Activated CD4-positive, alpha-beta T cell treated with anti-CD3 and anti-CD28 coated beads for 1 hour (primary cell): ENCODE data around the gene PRPF31.
"Not testable (repeated sequence)": the region's sequence is repeated elsewhere in the genome, so short reads cannot be mapped to it uniquely, and the experiment has no call there.

ENCODE experiments used
- DNase-seq: peaks from one replicate; pipeline ENCODE4 v3.0.0-alpha.2; 2020

PRPF31 gene, protein sequence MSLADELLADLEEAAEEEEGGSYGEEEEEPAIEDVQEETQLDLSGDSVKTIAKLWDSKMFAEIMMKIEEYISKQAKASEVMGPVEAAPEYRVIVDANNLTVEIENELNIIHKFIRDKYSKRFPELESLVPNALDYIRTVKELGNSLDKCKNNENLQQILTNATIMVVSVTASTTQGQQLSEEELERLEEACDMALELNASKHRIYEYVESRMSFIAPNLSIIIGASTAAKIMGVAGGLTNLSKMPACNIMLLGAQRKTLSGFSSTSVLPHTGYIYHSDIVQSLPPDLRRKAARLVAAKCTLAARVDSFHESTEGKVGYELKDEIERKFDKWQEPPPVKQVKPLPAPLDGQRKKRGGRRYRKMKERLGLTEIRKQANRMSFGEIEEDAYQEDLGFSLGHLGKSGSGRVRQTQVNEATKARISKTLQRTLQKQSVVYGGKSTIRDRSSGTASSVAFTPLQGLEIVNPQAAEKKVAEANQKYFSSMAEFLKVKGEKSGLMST

DNA sequence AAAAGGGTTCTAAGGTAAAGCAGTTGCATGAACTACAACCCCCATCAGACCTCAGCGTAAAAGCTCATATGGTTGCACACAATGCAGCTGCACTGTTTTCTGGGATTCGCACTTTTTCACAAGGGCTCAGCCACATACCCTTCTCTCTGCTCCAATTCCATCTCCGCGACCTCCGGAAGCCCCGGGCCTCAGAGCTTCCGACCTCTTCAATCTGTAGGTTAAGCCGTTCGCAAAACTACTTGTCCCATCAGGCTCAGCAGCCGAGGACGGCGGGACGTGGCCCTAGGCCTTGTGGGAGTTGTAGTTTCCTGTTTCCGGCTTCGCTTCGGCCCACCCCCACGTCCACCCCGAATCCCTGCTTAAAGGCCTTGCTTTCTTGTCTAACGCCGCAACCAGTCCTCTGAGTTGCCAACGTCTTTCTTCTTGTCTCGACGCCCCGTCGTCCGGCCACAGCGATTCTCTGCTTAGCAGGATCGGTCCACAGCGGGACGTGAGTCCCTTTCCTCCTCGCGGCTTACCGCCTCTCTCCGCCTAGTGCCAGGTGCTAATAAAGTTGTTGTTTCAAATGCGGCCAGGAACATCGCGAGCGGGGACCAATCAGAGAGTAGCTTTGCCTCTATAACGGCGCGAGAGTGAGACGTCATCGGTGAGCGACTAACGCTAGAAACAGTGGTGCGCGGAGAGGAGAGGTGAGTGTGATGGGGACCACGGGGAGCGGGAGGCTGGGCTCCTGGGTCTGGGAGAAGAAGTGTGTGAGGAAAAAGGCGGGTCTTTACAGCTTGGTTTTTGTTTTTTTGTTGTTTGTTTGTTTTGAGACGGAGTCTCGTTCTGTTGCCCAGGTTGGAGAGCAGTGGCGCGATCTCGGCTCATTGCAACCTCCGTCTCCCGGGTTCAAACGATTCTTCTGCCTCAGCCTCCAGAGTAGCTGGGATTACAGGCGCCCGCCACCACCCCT is at the start of gene PRPF31, which contains the start of gene TFPT:
Gene PRPF31, plus strand, starts transcription at position 646 of the 955 bp plus-strand sequence. CDS start 2,525 bp downstream, outside the sequence.
Gene TFPT, minus strand, starts transcription at position 549 of the 955 bp plus-strand sequence. Its CDS starts 388 bp downstream, at position 161.
- DNase-seq = peak; percentile 95

DNA sequence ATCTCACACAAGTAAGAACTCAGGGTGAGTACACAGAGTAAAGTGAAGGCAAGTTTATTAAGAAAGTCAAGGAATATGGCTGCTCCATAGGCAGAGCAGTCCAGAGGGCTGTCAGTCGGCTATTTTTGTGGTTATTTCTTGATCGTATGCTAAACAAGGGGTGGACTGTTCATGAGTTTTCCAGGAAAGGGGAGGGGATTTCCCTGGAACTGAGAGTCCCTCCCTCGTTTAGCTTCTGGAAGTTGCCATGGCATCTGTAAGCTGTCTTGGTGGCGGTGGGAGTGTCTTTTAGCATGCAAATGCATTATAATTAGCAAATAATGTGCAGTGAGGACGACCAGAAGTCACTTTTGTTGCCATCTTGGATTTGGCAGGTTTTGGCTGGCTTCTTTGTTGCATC is 46.1 kb upstream of the PRPF31 start:
- no peak for DNase-seq

GRCh38 chr19:54073829-54074228 is 41.7 kb upstream of the PRPF31 start:
- DNase-seq = no peak

DNA sequence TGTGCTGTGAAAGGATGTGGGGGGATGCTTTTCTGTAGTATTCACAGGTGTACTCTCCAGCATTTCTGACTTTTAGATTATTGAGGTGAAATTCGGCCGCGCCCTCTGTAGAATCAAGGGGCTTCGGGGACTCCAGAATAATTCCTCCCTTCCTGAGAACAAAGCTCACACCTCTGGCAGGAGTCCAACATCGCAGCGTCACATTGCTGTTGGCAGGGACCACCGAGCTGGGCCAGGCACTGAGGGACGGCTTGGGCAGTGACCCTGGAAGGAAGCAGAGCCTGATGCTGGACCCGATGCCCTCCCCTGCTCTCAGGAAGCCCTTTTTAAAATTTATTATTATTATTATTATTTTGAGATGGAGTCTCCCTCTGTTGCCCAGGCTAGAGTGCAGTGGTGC is 40.7 kb upstream of the PRPF31 start:
- no peak for DNase-seq

GRCh38 chr19:54077334-54077733 is 38.2 kb upstream of the PRPF31 start:
- DNase-seq = no peak

GRCh38 chr19:54081032-54081431 is 34.5 kb upstream of the PRPF31 start, which contains the start of gene TARM1:
Gene TARM1, minus strand, starts transcription at chr19:54081365. Its CDS starts 25 bp downstream, at chr19:54081340.
- no peak for DNase-seq

GRCh38 chr19:54084410-54084809 is 31.1 kb upstream of the PRPF31 start:
- DNase-seq = no peak

DNA sequence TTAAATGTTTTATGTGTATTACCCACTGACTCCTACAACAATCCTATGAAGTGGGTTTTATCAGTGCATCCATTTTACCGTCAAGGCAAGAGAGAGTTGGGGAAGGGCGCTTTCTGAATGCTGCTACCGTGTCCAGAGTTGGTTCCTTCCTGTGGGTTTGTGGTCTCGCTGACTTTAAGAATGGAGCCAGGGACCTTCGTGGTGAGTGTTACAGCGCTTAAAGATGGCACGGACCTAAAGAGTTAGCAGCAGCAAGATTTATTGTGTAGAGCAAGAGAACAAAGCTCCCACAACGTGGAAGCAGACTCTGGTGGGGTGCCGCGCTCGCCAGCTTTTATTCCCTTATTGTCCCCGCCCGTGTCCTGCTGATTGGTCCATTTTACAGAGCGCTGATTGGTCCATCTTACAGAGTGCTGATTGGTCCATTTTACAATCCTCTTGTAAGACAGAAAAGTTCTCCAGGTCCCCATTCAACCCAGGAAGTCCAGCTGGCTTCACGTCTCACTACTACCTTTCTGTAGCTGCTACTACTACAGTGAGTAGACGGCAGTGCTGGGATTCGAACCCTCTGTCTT is 21.0 kb upstream of the PRPF31 start:
- no peak for DNase-seq

- no peak for DNase-seq
These were observed 20.3 kb upstream of the PRPF31 start for GRCh38 chr19:54095136-54095858.

DNA sequence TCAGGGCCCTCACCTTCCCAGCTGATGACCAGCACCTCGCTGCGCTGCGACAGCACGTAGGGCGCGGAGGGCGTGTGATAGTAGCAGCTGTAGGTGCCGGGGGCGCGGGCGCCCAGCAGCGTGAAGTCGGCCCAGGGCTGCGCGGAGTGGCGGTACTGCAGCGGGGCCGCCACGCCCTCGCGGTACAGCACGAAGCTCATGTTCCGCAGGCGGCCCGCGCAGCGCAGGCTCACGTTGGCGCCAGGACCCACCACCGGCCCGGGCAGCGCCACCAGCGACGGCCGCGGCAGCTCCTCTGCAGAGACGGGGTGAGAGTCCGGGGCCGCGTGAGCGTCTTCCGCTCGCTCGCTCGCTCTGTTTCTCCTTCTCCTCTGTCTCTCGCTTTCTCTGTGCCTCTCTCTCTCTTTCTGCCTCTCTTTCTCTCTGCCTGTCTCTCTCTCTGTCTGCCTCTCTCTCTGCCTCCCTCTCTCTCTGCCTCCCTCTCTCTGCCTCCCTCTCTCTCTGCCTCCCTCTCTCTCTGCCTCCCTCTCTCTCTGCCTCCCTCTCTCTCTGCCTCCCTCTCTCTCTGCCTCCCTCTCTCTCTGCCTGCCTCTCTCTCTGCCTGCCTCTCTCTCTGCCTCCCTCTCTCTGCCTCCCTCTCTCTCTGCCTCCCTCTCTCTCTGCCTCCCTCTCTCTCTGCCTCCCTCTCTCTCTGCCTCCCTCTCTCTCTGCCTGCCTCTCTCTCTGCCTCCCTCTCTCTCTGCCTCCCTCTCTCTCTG is 19.5 kb upstream of the PRPF31 start:
- DNase-seq = peak; percentile 28

DNA sequence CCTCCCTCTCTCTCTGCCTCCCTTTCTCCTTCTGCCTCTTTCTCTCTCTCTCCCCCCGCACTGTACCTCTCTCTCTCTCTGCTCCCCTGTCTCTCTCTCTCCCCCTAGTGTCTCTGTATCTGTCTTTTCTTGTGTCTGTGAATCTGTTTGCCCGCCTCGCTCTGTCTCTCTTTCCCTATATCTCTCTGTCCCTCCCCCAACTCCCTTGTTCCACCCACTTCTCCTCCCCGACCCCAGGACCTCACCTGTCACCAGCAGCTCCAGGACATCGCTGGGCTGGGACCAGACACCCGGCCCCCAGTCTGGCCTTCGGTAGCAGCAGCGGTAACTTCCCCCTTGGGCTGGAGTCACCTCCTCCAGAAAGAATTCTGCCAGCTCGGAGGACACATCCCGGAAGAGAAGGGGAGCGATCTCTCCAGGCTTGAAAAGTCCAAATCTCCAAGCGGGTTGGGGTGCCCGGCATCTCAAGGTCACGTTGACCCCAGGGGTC is 18.9 kb upstream of the PRPF31 start:
- DNase-seq = no peak

DNA sequence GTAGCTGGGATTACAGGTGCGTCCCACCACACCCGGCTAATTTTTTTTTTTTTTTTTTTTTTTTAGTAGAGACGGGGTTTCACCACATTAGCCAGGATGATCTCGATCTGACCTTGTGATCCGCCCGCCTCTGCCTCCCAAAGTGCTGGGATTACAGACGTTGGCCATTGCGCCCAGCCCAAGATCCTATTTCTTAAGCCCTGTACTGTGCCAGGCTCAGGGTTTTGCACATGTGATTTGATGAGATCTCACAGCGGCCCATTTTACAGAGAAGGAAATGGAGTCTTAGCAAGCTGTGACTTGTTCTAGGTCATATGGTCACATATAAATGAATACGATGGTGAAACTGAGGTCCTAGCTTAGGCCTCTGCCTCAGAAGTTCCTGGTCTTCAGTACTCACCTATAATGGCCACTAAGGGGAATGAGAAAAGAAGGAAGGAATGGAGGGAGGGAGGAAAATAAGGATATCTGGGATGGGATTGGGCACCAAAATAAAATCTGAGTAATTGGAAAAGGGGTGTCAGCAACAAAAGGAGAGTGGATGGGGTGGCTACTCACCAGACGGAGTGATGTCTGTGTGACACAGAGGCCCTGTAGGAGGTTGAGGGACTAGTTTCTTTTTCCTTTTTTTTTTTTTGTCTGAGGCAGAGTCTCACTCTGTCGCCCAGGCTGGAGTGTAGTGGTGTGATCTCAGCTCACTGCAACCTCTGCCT is 16.2 kb upstream of the PRPF31 start:
- DNase-seq = no peak

GRCh38 chr19:54099903-54100255 is 15.7 kb upstream of the PRPF31 start:
- not testable (repeated sequence) for DNase-seq

DNA sequence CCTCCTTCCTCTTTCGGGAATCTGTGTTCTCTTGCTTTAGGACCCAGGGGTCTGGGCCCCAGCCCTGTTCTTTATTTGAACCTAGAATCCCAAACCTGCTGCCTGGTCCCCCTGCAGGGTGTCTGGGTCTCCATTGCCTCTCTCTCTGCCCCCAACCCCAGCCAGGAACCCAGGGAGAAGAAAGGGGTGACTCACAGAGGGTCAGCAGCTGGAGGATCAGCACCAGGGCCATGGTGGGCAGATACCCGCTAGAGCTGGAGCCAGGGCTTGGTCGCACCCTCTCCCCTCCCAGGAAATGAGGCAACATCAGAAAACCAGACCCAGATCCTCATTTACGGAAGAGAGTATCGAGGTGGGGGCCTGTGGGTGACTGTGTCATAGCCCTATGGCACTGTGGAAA is 15.0 kb upstream of the PRPF31 start, which contains the start of gene OSCAR:
Gene OSCAR, minus strand, starts transcription at position 243 of the 400 bp plus-strand sequence. Its CDS starts 11 bp downstream, at position 232.
- DNase-seq = no peak

GRCh38 chr19:54102421-54103169 is 13.0 kb upstream of the PRPF31 start, which contains the start of gene NDUFA3:
Gene NDUFA3, plus strand, starts transcription at chr19:54102855. Its CDS starts 24 bp downstream, at chr19:54102879.
- peak; percentile 97 for DNase-seq

- DNase-seq = no peak
These were observed 10.4 kb upstream of the PRPF31 start for GRCh38 chr19:54104998-54105715.

GRCh38 chr19:54105796-54106195 is 9.8 kb upstream of the PRPF31 start:
- no peak for DNase-seq

- DNase-seq = no peak
These were observed 8.8 kb upstream of the PRPF31 start for GRCh38 chr19:54106716-54107115.
